Endothelial cell of umbilical vein (primary cell): ENCODE measurements around the gene SORCS2. TPM values are rescaled to one million over a fixed set of nuclear protein-coding genes. Genes with fewer than 3 reads are reported as not detected.

Source experiments
- BruUV-seq: library from RNA; stranded (reverse); fragments of 400-500 nt; replicated peaks from 2 replicates; lab custom pipeline; 2021; lab: Mats Ljungman, UMichigan
- CTCF ChIA-PET: fragments of 300-600, 350-600 bp; sonication (Branson Sonifier 250); formaldehyde crosslinking; loops from one replicate; lab custom pipeline; 2021; ENCODE audit warnings: antibody characterized with exemption, inconsistent platforms; lab: Charles Lee
- POLR2A ChIA-PET: fragments of 300-600, 350-600 bp; sonication (Branson Sonifier 250); formaldehyde crosslinking; loops from one replicate; lab custom pipeline; 2021; ENCODE audit warnings: antibody characterized with exemption, inconsistent platforms; lab: Charles Lee
- DNase-seq: peaks from one replicate; pipeline ENCODE4 v3.0.0-alpha.2; 2011; ENCODE audit warnings: low read depth, low spot score
- FAIRE-seq: peaks from 2 replicates; lab custom pipeline; 2011; peaks lifted over from hg19 to GRCh38; lab: Jason Lieb, UNC
- H2AFZ ChIP-seq: 2 replicates; pipeline ENCODE4 v1.6.0; 2012; ENCODE audit warnings: low read depth, low read length, control low read depth, inconsistent platforms
- H3K27ac ChIP-seq: 2 replicates; pipeline ENCODE4 v1.5.1; 2011; ENCODE audit warnings: low read depth, mild to moderate bottlenecking, control low read depth, low read length, moderate library complexity; ENCODE audit not compliant: insufficient read depth
- H3K27me3 ChIP-seq, 2 experiments: 2 replicates each; pipeline versions ENCODE4 v1.6.0 to v1.6.1; 2011; ENCODE audit warnings: low read length in 2 of 2, mixed read lengths in 1 of 2; ENCODE audit not compliant: control insufficient read depth in 2 of 2, insufficient read depth in 2 of 2
- H3K36me3 ChIP-seq, 2 experiments: 2 replicates in 1 of 2; 3 replicates in 1 of 2; pipeline ENCODE4 v1.5.1; 2011; ENCODE audit warnings: low read length in 2 of 2, mild to moderate bottlenecking in 1 of 2, moderate library complexity in 1 of 2; ENCODE audit not compliant: control insufficient read depth in 2 of 2, insufficient read depth in 2 of 2; ENCODE audit errors: extremely low read depth in 1 of 2
- H3K4me1 ChIP-seq: 3 replicates; pipeline ENCODE4 v1.5.1; 2011; ENCODE audit warnings: mild to moderate bottlenecking, low read length; ENCODE audit not compliant: control insufficient read depth, insufficient read depth; ENCODE audit errors: extremely low read depth
- H3K4me2 ChIP-seq: 2 replicates; pipeline ENCODE4 v1.6.1; 2011; ENCODE audit warnings: low read length, control low read depth, mixed read lengths; ENCODE audit not compliant: insufficient read depth
- H3K4me3 ChIP-seq, 3 experiments: fragments of 200-600 bp in 1 of 3; sonication (generic), shearing (Covaris generic) in 1 of 3; replicated peaks in 1 of 3; 2 replicates each; pipeline ENCODE4 v1.5.1; 2011 to 2016; ENCODE audit warnings: control low read depth in 3 of 3, low read length in 3 of 3, mild to moderate bottlenecking in 2 of 3, inconsistent platforms in 1 of 3, low read depth in 1 of 3, moderate library complexity in 1 of 3; ENCODE audit not compliant: insufficient read depth in 1 of 3
- H3K79me2 ChIP-seq: 2 replicates; pipeline ENCODE4 v1.6.0; 2012; ENCODE audit warnings: low read length, inconsistent platforms; ENCODE audit not compliant: control insufficient read depth, insufficient read depth
- H3K9ac ChIP-seq: replicated peaks from 2 replicates; pipeline ENCODE3; 2011; ENCODE audit warnings: low read length, control low read depth; ENCODE audit not compliant: insufficient read depth; ENCODE audit errors: extremely low read depth
- H3K9me1 ChIP-seq: replicated peaks from 3 replicates; pipeline ENCODE4 v1.6.0; 2011; ENCODE audit warnings: mild to moderate bottlenecking, low read length; ENCODE audit not compliant: control insufficient read depth, insufficient read depth; ENCODE audit errors: extremely low read depth
- H3K9me3 ChIP-seq: replicated peaks from 2 replicates; pipeline ENCODE4 v1.5.1; 2012; ENCODE audit warnings: low read length, inconsistent platforms; ENCODE audit not compliant: control insufficient read depth, insufficient read depth
- H4K20me1 ChIP-seq: replicated peaks from 2 replicates; pipeline ENCODE3; 2011; ENCODE audit warnings: mild to moderate bottlenecking, low read length; ENCODE audit not compliant: control insufficient read depth, insufficient read depth; ENCODE audit errors: extremely low read depth
- EZH2 ChIP-seq: IDR thresholded peaks from 2 replicates; pipeline ENCODE4 v1.6.1; 2012; ENCODE audit warnings: borderline replicate concordance, low read depth, mild to moderate bottlenecking, moderate library complexity, low read length, inconsistent platforms; ENCODE audit not compliant: severe bottlenecking
- FOS ChIP-seq: IDR thresholded peaks from 2 replicates; pipeline ENCODE4 v1.6.1; 2011; ENCODE audit warnings: mild to moderate bottlenecking, low read length, moderate library complexity, borderline replicate concordance; ENCODE audit not compliant: insufficient read depth
- JUN ChIP-seq: IDR thresholded peaks from 2 replicates; pipeline ENCODE4 v1.6.1; 2011; ENCODE audit warnings: borderline replicate concordance, low read depth; ENCODE audit not compliant: insufficient read length, insufficient read depth
- POLR2A ChIP-seq: IDR thresholded peaks from 2 replicates; pipeline ENCODE4 v1.6.1; 2012; ENCODE audit warnings: low read depth, mild to moderate bottlenecking, control low read depth, low read length
- POLR2AphosphoS5 ChIP-seq: IDR thresholded peaks from 2 replicates; pipeline ENCODE4 v1.6.1; 2012; ENCODE audit warnings: low read depth, mild to moderate bottlenecking, control low read depth, low read length, moderate library complexity; ENCODE audit not compliant: insufficient read depth
- dilution Hi-C: fragments of 300-500 bp; cut with MboI; formaldehyde crosslinking; loops from one replicate; pipeline ENCODE4 v1.15.0; 2019; ENCODE audit warnings: low sequenced_read_pairs; ENCODE audit not compliant: extremely low pct_ligation_motif_present
- intact Hi-C: fragments of 100-400 bp; cut with micrococcal nuclease; formaldehyde crosslinking; loops from one replicate; pipeline ENCODE4 v1.10.0; 2022
- polyA plus RNA-seq, 4 experiments: library from polyadenylated mRNA; depleted of rRNA in 3 of 4; stranded (reverse) in 3 of 4; unstranded in 1 of 4; fragments of >200 nt; gene quantifications; 2 replicates each; pipeline versions ENCODE4 v1.2.1 to v1.2.3, GENCODE V29; 2011 to 2012; ENCODE audit warnings: missing spikeins in 1 of 4
- total RNA-seq: library from RNA; stranded (reverse); gene quantifications from 2 replicates; pipeline ENCODE4 v1.2.3, GENCODE V29; 2021
- TF ChIP-seq, protein P1 (sequence below), 2 donors: IDR thresholded peaks; 1 replicate in 1 of 2; 2 replicates in 1 of 2; pipeline ENCODE4 v1.5.1; 2011; ENCODE audit warnings: low read length in 2 of 2, mild to moderate bottlenecking in 2 of 2, moderate library complexity in 2 of 2, control low read depth in 1 of 2, inconsistent platforms in 1 of 2, low read depth in 1 of 2; ENCODE audit not compliant: insufficient read depth in 1 of 2; ENCODE audit errors: extremely low read depth in 1 of 2
- TF ChIP-seq, protein P2 (sequence below): IDR thresholded peaks from 2 replicates; pipeline ENCODE4 v1.6.1; 2011; ENCODE audit not compliant: insufficient read depth, insufficient read length

Gene SORCS2
- total and polyA plus RNA-seq, 2 donors (not counting 3 experiments of a cell fraction or from before 2014, with no cell fraction given), result not detected

DNA sequence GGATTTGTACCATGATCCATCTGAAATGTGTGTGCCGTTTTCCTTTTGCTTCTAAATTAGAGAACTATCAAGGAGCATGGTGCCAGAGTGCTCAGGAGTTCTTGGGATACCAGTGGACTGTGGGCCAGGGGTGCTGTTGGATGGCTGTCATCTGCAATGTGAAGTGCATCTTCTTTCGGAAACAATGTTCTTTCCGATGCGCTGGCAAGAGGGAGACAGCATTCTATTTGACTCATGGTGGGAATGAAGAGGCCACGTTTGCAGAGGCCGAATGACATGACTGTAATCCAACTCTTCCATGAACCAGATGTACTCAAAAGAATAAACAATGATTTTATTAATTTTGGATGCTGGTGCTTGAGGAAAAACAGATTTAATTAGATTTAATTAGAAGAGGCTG lies 45.5 kb downstream of the SORCS2 start:
- DNase-seq (no peak), FAIRE-seq (no peak)
- no peak for TF ChIP-seq FOS
- no peak for TF ChIP-seq POLR2AphosphoS5
- no peak for TF ChIP-seq JUN
- TF ChIP-seq, protein P1, sequence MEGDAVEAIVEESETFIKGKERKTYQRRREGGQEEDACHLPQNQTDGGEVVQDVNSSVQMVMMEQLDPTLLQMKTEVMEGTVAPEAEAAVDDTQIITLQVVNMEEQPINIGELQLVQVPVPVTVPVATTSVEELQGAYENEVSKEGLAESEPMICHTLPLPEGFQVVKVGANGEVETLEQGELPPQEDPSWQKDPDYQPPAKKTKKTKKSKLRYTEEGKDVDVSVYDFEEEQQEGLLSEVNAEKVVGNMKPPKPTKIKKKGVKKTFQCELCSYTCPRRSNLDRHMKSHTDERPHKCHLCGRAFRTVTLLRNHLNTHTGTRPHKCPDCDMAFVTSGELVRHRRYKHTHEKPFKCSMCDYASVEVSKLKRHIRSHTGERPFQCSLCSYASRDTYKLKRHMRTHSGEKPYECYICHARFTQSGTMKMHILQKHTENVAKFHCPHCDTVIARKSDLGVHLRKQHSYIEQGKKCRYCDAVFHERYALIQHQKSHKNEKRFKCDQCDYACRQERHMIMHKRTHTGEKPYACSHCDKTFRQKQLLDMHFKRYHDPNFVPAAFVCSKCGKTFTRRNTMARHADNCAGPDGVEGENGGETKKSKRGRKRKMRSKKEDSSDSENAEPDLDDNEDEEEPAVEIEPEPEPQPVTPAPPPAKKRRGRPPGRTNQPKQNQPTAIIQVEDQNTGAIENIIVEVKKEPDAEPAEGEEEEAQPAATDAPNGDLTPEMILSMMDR (IDR thresholded peaks at IDR 0.05; ENCODE audit: extremely low read depth in 1 of 2, insufficient read depth in 1 of 2, low read depth in 1 of 2, low read length in 2 of 2), result no peak
- no peak for TF ChIP-seq EZH2
- TF ChIP-seq, protein P2, sequence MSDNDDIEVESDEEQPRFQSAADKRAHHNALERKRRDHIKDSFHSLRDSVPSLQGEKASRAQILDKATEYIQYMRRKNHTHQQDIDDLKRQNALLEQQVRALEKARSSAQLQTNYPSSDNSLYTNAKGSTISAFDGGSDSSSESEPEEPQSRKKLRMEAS, result no peak
- TF ChIP-seq POLR2A, result no peak
- no peaks in the 10 kb centered on the region for H3K79me2 ChIP-seq
- H3K9ac ChIP-seq, result no peak overlapping the region
- ChIA-PET POLR2A (no interaction called here), CTCF (interaction anchor here (0.8 to 1.0 kb wide), 2 partner anchors 180 to 263 kb away, joined by 3 read pairs; no protein-coding TSS in a partner anchor)
- no peak overlapping the region for H3K4me3 ChIP-seq
- no peak overlapping the region for H3K27ac ChIP-seq
- intact Hi-C loops, result no loop called here
- no peaks in the 10 kb centered on the region for H3K9me3 ChIP-seq
- no TSS peak for BruUV-seq
- no peaks in the 10 kb centered on the region for H4K20me1 ChIP-seq
- H2AFZ ChIP-seq, result no peak overlapping the region
- H3K4me1 ChIP-seq, result no peaks in the 10 kb centered on the region
- dilution Hi-C loops, result no loop called here
- H3K9me1 ChIP-seq, result no peaks in the 10 kb centered on the region
- H3K36me3 ChIP-seq, result no peaks in the 10 kb centered on the region
- no peaks in the 10 kb centered on the region for H3K27me3 ChIP-seq
- no peak overlapping the region for H3K4me2 ChIP-seq
